AG09319 (cell line): ENCODE measurements around the gene PAOX.
"Not testable (repeated sequence)": the region's sequence is repeated elsewhere in the genome, so short reads cannot be mapped to it uniquely, and the experiment has no call there.

ENCODE experiments used
- DNase-seq: peaks from one replicate; pipeline ENCODE4 v3.0.0-alpha.2; 2010; ENCODE audit warnings: low read depth; ENCODE audit errors: extremely low read depth
- CTCF ChIP-seq: IDR thresholded peaks from 2 replicates; pipeline ENCODE4 v1.5.1; 2011; ENCODE audit warnings: low read depth, mild to moderate bottlenecking, inconsistent platforms, low read length, moderate library complexity

Gene PAOX

GRCh38 chr10:133432789-133433188 lies 53.7 kb downstream of the PAOX start:
- not testable (repeated sequence) for DNase-seq

GRCh38 chr10:133438711-133439273 lies 59.7 kb downstream of the PAOX start:
- DNase-seq = no peak
- peak; percentile 12 for TF ChIP-seq CTCF

DNA sequence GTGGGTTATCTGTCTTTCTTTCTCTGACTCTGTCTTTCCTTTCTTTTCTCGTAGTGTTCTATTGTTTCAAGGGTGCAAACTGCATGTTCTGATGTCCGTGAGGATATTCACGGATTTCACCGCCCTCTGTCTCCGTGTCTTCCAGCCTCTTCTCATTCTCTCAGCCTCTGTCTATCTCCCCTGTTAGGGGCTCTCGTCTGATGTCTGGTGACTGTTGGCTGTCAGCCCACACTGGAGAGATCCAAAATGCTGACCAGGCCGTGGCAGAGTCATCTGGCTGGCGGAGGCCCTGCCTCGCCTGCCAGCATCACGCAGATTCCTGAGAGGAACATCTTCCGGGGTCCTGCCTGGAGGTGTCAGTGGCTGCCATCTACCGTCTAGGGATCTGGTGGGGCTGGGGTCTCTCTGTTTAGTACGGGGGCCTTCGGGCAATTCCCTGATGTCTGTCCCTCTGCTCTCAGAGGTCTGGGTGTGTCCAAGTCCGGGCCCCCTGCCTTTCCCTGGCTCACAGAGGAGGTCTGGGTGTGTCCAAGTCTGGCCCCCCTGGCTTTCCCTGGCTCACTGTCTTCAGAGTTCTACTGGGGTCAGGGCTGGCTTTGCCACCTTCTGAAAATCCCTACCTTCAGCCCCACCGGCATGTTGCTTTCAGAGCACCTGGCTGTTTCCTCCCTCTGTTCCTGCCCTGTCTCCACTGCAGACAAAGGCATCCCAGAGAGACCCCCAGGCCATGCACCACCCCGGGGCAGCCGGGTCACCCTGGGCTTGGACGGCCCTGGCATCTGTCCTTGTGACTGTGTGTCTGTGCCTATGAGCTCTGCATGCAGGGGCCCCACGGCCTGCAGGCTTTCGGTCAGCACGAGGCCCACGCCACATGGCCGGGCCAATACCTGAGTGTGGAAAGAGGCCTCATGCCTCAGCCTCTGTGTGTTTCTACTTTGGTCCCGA lies 60.7 kb downstream of the PAOX start:
- TF ChIP-seq CTCF = no peak
- no peak for DNase-seq

DNA sequence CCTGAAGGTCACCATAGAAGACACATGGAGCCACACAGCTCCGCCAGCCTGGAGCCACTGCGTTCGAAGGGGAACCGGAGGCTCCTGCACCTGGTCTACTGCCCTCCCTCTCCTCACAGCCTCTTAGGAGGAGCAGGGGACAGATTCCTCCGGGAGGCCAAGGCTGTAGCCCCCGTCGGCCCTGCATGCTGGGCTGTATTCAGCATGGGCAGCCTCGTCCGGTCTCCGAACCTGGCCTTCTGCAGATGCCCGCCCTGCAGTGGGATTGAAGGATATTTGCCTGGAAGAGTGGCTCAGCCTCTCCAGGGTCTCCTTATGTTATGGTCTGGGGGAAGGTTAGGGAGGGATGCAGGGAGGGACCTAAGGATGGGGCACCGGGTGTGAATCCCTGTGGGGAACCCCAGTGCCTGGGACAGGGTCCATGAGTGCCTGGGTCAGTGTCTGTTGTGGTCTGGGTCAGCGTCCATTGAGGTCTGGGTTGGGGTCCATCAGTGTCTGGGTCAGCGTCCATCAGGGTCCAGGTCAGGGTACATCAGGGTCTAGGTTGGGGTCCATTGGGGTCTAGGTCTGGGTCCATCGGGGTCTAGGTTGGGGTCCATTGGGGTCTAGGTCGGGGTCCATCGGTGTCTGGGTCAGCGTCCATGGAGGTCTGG lies 61.7 kb downstream of the PAOX start:
- TF ChIP-seq CTCF = no peak
- DNase-seq = no peak
